Activated CD4-positive, alpha-beta T cell treated with anti-CD3 and anti-CD28 coated beads, Interleukin-2, amount 10 ng/mL, durations not matched to agents 24 days and 14 days (primary cell): Measurements from ENCODE around the gene CAMSAP3. TPM values are rescaled to one million over a fixed set of nuclear protein-coding genes. Genes with fewer than 3 reads are reported as not detected.
A peak's percentile ranks its signal among the peaks of the same experiment; 100 is the strongest.

Source experiments
- DNase-seq: peaks from one replicate; pipeline ENCODE4 v3.0.0; 2022
- H3K27ac Mint-ChIP-seq: one replicate; pipeline ENCODE4 v1.8.0; 2022; ENCODE audit warnings: mild to moderate bottlenecking, mixed read lengths
- H3K27me3 Mint-ChIP-seq: one replicate; pipeline ENCODE4 v1.8.0; 2022; ENCODE audit warnings: mixed read lengths
- H3K36me3 Mint-ChIP-seq: one replicate; pipeline ENCODE4 v1.8.0; 2022; ENCODE audit warnings: low read depth, mild to moderate bottlenecking, mixed read lengths
- H3K4me1 Mint-ChIP-seq: one replicate; pipeline ENCODE4 v1.8.0; 2021; ENCODE audit warnings: mixed read lengths
- H3K4me3 Mint-ChIP-seq: one replicate; pipeline ENCODE4 v1.8.0; 2022; ENCODE audit warnings: mild to moderate bottlenecking, moderate library complexity, mixed read lengths
- H3K9me3 Mint-ChIP-seq: one replicate; pipeline ENCODE4 v1.8.0; 2021; ENCODE audit warnings: mixed read lengths
- intact Hi-C: fragments of 100-400 bp; cut with micrococcal nuclease; formaldehyde crosslinking; loops from one replicate; pipeline ENCODE4 v1.15.1; 2023
- total RNA-seq: library from RNA; stranded (reverse); gene quantifications from 2 replicates; pipeline ENCODE4 v1.2.3, GENCODE V29; 2022

Gene CAMSAP3
- total RNA-seq, 1 donor from 2014 or later = 0.09 TPM

- intact Hi-C loops = no loop called here
- Mint-ChIP-seq H3K9me3 (no peaks in the 10 kb centered on the region), H3K36me3 (peaks cover 12% of the 10 kb centered on the region), H3K4me3 (no peak overlapping the region), H3K27ac (no peak overlapping the region), H3K27me3 (peaks cover 2% of the 10 kb centered on the region), H3K4me1 (peaks cover 10% of the 10 kb centered on the region)
- DNase-seq = no peak
Measured at GRCh38 chr19:7650148-7650547, 54.5 kb downstream of the CAMSAP3 start.

- H3K4me3 Mint-ChIP-seq = peak overlapping the region; percentile 71
- peaks cover 5% of the 10 kb centered on the region for H3K36me3 Mint-ChIP-seq
- peaks cover 2% of the 10 kb centered on the region for H3K27me3 Mint-ChIP-seq
- H3K4me1 Mint-ChIP-seq = peaks cover 14% of the 10 kb centered on the region
- peak overlapping the region; percentile 80 for H3K27ac Mint-ChIP-seq
- peak; percentile 96 for DNase-seq
- intact Hi-C loops = loop anchor here (1.0 kb wide), 2 partner anchors 29 to 147 kb away; no protein-coding TSS in a partner anchor
- H3K9me3 Mint-ChIP-seq = no peaks in the 10 kb centered on the region
Measured at GRCh38 chr19:7652061-7652641, 56.5 kb downstream of the CAMSAP3 start.

GRCh38 chr19:7654401-7654800, 58.7 kb downstream of the CAMSAP3 start:
- DNase-seq = no peak
- Mint-ChIP-seq H3K4me3 (no peak overlapping the region), H3K27me3 (peaks cover 2% of the 10 kb centered on the region), H3K27ac (no peak overlapping the region), H3K4me1 (peaks cover 22% of the 10 kb centered on the region), H3K36me3 (no peaks in the 10 kb centered on the region), H3K9me3 (no peaks in the 10 kb centered on the region)
- intact Hi-C loops = no loop called here

- Mint-ChIP-seq H3K4me3 (no peak overlapping the region), H3K9me3 (no peaks in the 10 kb centered on the region), H3K27me3 (no peaks in the 10 kb centered on the region), H3K36me3 (no peaks in the 10 kb centered on the region), H3K4me1 (peaks cover 22% of the 10 kb centered on the region), H3K27ac (no peak overlapping the region)
- intact Hi-C loops = no loop called here
- DNase-seq = no peak
Measured at GRCh38 chr19:7655581-7655980, 59.9 kb downstream of the CAMSAP3 start.

GRCh38 chr19:7657131-7657751, 61.6 kb downstream of the CAMSAP3 start:
- Mint-ChIP-seq H3K4me1 (peaks cover 18% of the 10 kb centered on the region), H3K9me3 (no peaks in the 10 kb centered on the region), H3K27me3 (no peaks in the 10 kb centered on the region), H3K36me3 (no peaks in the 10 kb centered on the region), H3K4me3 (no peak overlapping the region), H3K27ac (peak overlapping the region; percentile 56)
- intact Hi-C loops = no loop called here
- DNase-seq = peak; percentile 70

GRCh38 chr19:7658219-7658686, 62.6 kb downstream of the CAMSAP3 start:
- H3K27ac Mint-ChIP-seq = peak overlapping the region; percentile 71
- peaks cover 12% of the 10 kb centered on the region for H3K4me1 Mint-ChIP-seq
- no peaks in the 10 kb centered on the region for H3K36me3 Mint-ChIP-seq
- H3K9me3 Mint-ChIP-seq = no peaks in the 10 kb centered on the region
- H3K4me3 Mint-ChIP-seq = peak overlapping the region; percentile 64
- H3K27me3 Mint-ChIP-seq = no peaks in the 10 kb centered on the region
- intact Hi-C loops = no loop called here
- DNase-seq = peak; percentile 88

- peaks cover 4% of the 10 kb centered on the region for H3K27me3 Mint-ChIP-seq
- intact Hi-C loops = no loop called here
- no peak overlapping the region for H3K4me3 Mint-ChIP-seq
- H3K4me1 Mint-ChIP-seq = peaks cover 10% of the 10 kb centered on the region
- DNase-seq = no peak
- H3K9me3 Mint-ChIP-seq = no peaks in the 10 kb centered on the region
- no peak overlapping the region for H3K27ac Mint-ChIP-seq
- H3K36me3 Mint-ChIP-seq = no peaks in the 10 kb centered on the region
Measured at GRCh38 chr19:7661744-7662538, 66.3 kb downstream of the CAMSAP3 start.

GRCh38 chr19:7662657-7663056, 67.0 kb downstream of the CAMSAP3 start:
- intact Hi-C loops = no loop called here
- H3K27ac Mint-ChIP-seq = no peak overlapping the region
- H3K36me3 Mint-ChIP-seq = no peaks in the 10 kb centered on the region
- peaks cover 5% of the 10 kb centered on the region for H3K4me1 Mint-ChIP-seq
- no peaks in the 10 kb centered on the region for H3K9me3 Mint-ChIP-seq
- no peak overlapping the region for H3K4me3 Mint-ChIP-seq
- H3K27me3 Mint-ChIP-seq = peaks cover 6% of the 10 kb centered on the region
- no peak for DNase-seq

GRCh38 chr19:7663706-7664105, 68.0 kb downstream of the CAMSAP3 start:
- DNase-seq = no peak
- H3K9me3 Mint-ChIP-seq = no peaks in the 10 kb centered on the region
- no peak overlapping the region for H3K4me3 Mint-ChIP-seq
- intact Hi-C loops = no loop called here
- H3K27me3 Mint-ChIP-seq = peaks cover 6% of the 10 kb centered on the region
- no peaks in the 10 kb centered on the region for H3K4me1 Mint-ChIP-seq
- no peaks in the 10 kb centered on the region for H3K36me3 Mint-ChIP-seq
- H3K27ac Mint-ChIP-seq = no peak overlapping the region

- no peak overlapping the region for H3K27ac Mint-ChIP-seq
- H3K4me1 Mint-ChIP-seq = peaks cover 4% of the 10 kb centered on the region
- H3K36me3 Mint-ChIP-seq = no peaks in the 10 kb centered on the region
- no peaks in the 10 kb centered on the region for H3K9me3 Mint-ChIP-seq
- H3K27me3 Mint-ChIP-seq = peaks cover 13% of the 10 kb centered on the region
- H3K4me3 Mint-ChIP-seq = no peak overlapping the region
- DNase-seq = no peak
- intact Hi-C loops = no loop called here
Measured at GRCh38 chr19:7665076-7665475, 69.4 kb downstream of the CAMSAP3 start.

Other genes starting within 250 kb of the CAMSAP3 start
- 30.6 and 34.8 TPM in 2 replicates for gene ARHGEF18, start 246.9 kb upstream of the CAMSAP3 start, total RNA-seq
- gene PEX11G, start 106.8 kb upstream of the CAMSAP3 start, total RNA-seq = 1.1 and 1.2 TPM in 2 replicates
- gene ZNF358, start 79.8 kb upstream of the CAMSAP3 start, total RNA-seq = 5.1 and 5.7 TPM in 2 replicates
- 13.3 and 13.7 TPM in 2 replicates for gene MCOLN1, start 73.2 kb upstream of the CAMSAP3 start, total RNA-seq
- gene PNPLA6, start 60.1 kb upstream of the CAMSAP3 start, total RNA-seq = 122 and 125 TPM in 2 replicates
- 51.0 and 51.6 TPM in 2 replicates for gene XAB2, start 33.7 kb downstream of the CAMSAP3 start, total RNA-seq
- gene PET100, start 33.9 kb downstream of the CAMSAP3 start, total RNA-seq = 99.2 and 110 TPM in 2 replicates
- 1.3 and 1.5 TPM in 2 replicates for gene PCP2, start 37.9 kb downstream of the CAMSAP3 start, total RNA-seq
- 83.4 and 84.3 TPM in 2 replicates for gene STXBP2, start 41.2 kb downstream of the CAMSAP3 start, total RNA-seq
- not detected in 2 replicates for gene RETN, start 73.2 kb downstream of the CAMSAP3 start, total RNA-seq
- not detected in 2 replicates for gene MCEMP1, start 81.2 kb downstream of the CAMSAP3 start, total RNA-seq
- gene TRAPPC5, start 85.0 kb downstream of the CAMSAP3 start, total RNA-seq = 82.9 and 84.1 TPM in 2 replicates
- not detected in 2 replicates for gene FCER2, start 106.3 kb downstream of the CAMSAP3 start, total RNA-seq
- gene CLEC4G, start 136.2 kb downstream of the CAMSAP3 start, total RNA-seq = not detected in 2 replicates
- gene CD209, start 151.7 kb downstream of the CAMSAP3 start, total RNA-seq = not detected in 2 replicates
- gene CLEC4M, start 167.4 kb downstream of the CAMSAP3 start, total RNA-seq = not detected in 2 replicates
- gene EVI5L, start 234.4 kb downstream of the CAMSAP3 start, total RNA-seq = 4.3 and 5.2 TPM in 2 replicates